ENCODE results near the gene CHST5. TPM values are rescaled to one million over a fixed set of nuclear protein-coding genes. Genes with fewer than 3 reads are reported as not detected.

The CHST5 gene
- total and polyA plus RNA-seq, 2 of the 8 experiments (the other 6 are each of a cell fraction or from before 2014, with no cell fraction given) = 0.13 to 0.23 TPM

- H3K9ac ChIP-seq (replicated peaks in 1 of 4; ENCODE audit: extremely low read depth in 1 of 4, low read depth in 3 of 4, low read length in 3 of 4) = no peak overlapping the region
- no peak overlapping the region for H3K23ac ChIP-seq (ENCODE audit: insufficient read length)
- no peak overlapping the region for H3K56ac ChIP-seq (replicated peaks; ENCODE audit: insufficient read length, low read depth, low read length)
- no peak overlapping the region for H4K5ac ChIP-seq (ENCODE audit: insufficient read length, low read depth, low read length)
- H3K23me2 ChIP-seq (ENCODE audit: low read depth, low read length) = no peaks in the 10 kb centered on the region
- H2AK5ac ChIP-seq (ENCODE audit: low read depth, low read length) = no peak overlapping the region
- no peak overlapping the region for H3K27ac ChIP-seq (ENCODE audit: low read depth, low read length)
- no peak overlapping the region for H2BK12ac ChIP-seq (ENCODE audit: low read depth, low read length)
- H3K14ac ChIP-seq (ENCODE audit: insufficient read length) = no peak overlapping the region
- no peak overlapping the region for H2BK5ac ChIP-seq (ENCODE audit: low read depth, low read length)
- H4K8ac ChIP-seq (ENCODE audit: extremely low read depth, insufficient read depth, low read length) = no peak overlapping the region
- 92% methylated on average over 7 of the region's 7 CpGs; no CpG with 5 or more reads in 1 of the 2 experiments for WGBS, 2 experiments (ENCODE audit: extremely low coverage in 1 of 2, insufficient coverage in 1 of 2, insufficient read length in 1 of 2, insufficient replicate concordance in 2 of 2, low coverage in 1 of 2, low lambda C conversion rate in 2 of 2, missing lambda C conversion rate in 1 of 2)
- H3K4me2 ChIP-seq (ENCODE audit: insufficient read depth in 1 of 2, low read depth in 2 of 2, low read length in 2 of 2) = no peak overlapping the region
- no peaks in the 10 kb centered on the region for H3K79me1 ChIP-seq (ENCODE audit: low read depth, low read length)
- no peaks in the 10 kb centered on the region for H3K4me1 ChIP-seq (replicated peaks in 1 of 4; ENCODE audit: control insufficient read depth in 3 of 4, insufficient read depth in 4 of 4, low read length in 3 of 4)
- no peaks in the 10 kb centered on the region for H3K79me2 ChIP-seq (ENCODE audit: control insufficient read depth in 1 of 2, insufficient read depth in 2 of 2, low read length in 2 of 2)
- H4K20me1 ChIP-seq (replicated peaks in 1 of 2; ENCODE audit: control insufficient read depth in 1 of 2, insufficient read depth in 2 of 2, low read length in 2 of 2) = no peaks in the 10 kb centered on the region
- H2BK20ac ChIP-seq (ENCODE audit: low read length) = no peak overlapping the region
- no peak overlapping the region for H3K4me3 ChIP-seq (ENCODE audit: extremely low read depth in 1 of 4, insufficient read depth in 2 of 4, low read depth in 3 of 4, low read length in 4 of 4)
- H4K91ac ChIP-seq (replicated peaks; ENCODE audit: insufficient read length, low read length) = no peak overlapping the region
- H3K36me3 ChIP-seq (ENCODE audit: control insufficient read depth in 2 of 4, insufficient read depth in 4 of 4, low read length in 3 of 4) = no peaks in the 10 kb centered on the region
- TF ChIP-seq POU5F1 (IDR thresholded peaks at IDR 0.05; ENCODE audit: low read depth, low read length) (no peak), CREB1 (IDR thresholded peaks at IDR 0.05) (no peak), SIX5 (IDR thresholded peaks at IDR 0.05; ENCODE audit: low read depth, low read length) (no peak), FOSL1 (IDR thresholded peaks at IDR 0.05; ENCODE audit: insufficient read depth, low read depth, low read length) (no peak), ZNF274 (IDR thresholded peaks at IDR 0.05; ENCODE audit: borderline replicate concordance, extremely low read depth, low read length) (no peak), NANOG (IDR thresholded peaks at IDR 0.05; ENCODE audit: insufficient read depth, low read depth, low read length, poor library complexity, severe bottlenecking) (no peak), TEAD4 (IDR thresholded peaks at IDR 0.05; ENCODE audit: low read depth, low read length) (no peak), USF2 (IDR thresholded peaks at IDR 0.05; ENCODE audit: low read length) (no peak)
- TF ChIP-seq, protein P1, sequence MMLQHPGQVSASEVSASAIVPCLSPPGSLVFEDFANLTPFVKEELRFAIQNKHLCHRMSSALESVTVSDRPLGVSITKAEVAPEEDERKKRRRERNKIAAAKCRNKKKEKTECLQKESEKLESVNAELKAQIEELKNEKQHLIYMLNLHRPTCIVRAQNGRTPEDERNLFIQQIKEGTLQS (IDR thresholded peaks at IDR 0.05; ENCODE audit: insufficient read depth, low read depth, low read length) = no peak
- H2BK120ac ChIP-seq (replicated peaks; ENCODE audit: low read depth, low read length) = no peak overlapping the region
- POLR2A ChIA-PET (ENCODE audit: partially characterized antibody) = interaction anchor here (1.2 kb wide), 1 partner anchor 12 kb away, joined by 4 read pairs; the partner anchor contains the start of gene CHST6
- no peak overlapping the region for H2BK15ac ChIP-seq (ENCODE audit: low read length)
- no peak for DNase-seq (ENCODE audit: low read depth in 1 of 2, low spot score in 2 of 2)
- no peak for FAIRE-seq
- no peaks in the 10 kb centered on the region; a peak in 1 of 7 replicates for H3K27me3 ChIP-seq (replicated peaks in 1 of 4; ENCODE audit: control insufficient read depth in 3 of 4, extremely low read depth in 1 of 4, insufficient read depth in 3 of 4, low read length in 3 of 4)
- H2AFZ ChIP-seq (ENCODE audit: low read length) = no peak overlapping the region
- CTCF ChIA-PET (ENCODE audit: partially characterized antibody) = interaction anchor here (1.7 to 7.3 kb wide), 4 partner anchors 10 to 44 kb away, joined by 7 to 40 read pairs (median 24); partner anchors contain the start of gene CHST6
- no peaks in the 10 kb centered on the region for H3K9me3 ChIP-seq (ENCODE audit: insufficient read depth in 2 of 2, low read depth in 1 of 2, low read length in 1 of 2)
- no peak overlapping the region for H3K18ac ChIP-seq (ENCODE audit: extremely low read depth, low read length)
- H3K4ac ChIP-seq (replicated peaks; ENCODE audit: insufficient read length, low read depth, low read length) = no peak overlapping the region
Observed at GRCh38 chr16:75506574-75506973, 29.3 kb downstream of the CHST5 start.

Measured in H1 (cell line).